Measurements from ENCODE around the gene GATA2.

DNA sequence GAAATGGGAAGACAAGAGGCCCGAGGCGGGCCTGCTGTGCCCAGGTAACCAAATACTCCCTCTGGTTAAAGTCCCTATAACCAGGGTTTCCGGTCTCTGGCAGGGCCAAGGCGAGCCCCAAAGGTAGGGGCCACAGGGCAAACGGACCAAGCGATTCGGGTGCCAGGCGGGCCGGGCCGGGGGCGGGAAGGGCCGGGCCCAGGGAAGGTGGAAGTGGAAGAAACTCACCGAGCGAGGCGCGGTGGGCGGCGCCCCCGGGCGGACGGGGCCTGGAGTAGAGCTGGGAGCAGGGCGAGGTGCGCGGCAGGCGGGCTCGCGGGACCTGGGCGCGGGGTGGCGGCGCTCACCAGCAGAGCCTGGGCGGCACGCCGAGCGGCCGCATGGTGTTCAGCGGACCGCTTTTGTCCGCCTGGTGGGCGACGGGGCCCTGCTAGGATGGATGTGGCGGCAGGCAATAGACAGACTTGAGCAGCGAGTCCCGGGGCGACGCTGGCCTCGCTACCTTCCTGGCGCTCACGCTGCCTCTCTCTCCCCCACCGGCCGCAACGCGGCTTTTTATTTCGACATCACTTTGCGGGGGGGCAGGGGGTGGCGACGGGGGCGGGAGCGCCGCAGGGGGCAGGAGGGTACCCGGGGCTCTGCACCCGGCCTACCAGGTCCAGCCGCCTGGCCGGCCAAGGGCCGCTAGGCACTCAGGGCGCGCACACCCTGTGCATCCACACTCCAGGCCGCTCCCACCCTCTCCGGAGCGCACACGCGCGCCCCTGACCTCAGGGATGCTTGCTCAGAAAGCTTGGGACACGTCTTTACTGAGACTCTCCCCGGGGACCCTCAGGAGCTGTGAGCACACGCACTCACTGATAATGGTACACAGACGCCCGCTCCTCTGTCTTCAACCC, at the start of gene GATA2:
- TF ChIP-seq EZH2phosphoT487 (IDR thresholded peaks at IDR 0.05; ENCODE audit: insufficient read depth, low read depth) (no peak), EZH2 (IDR thresholded peaks at IDR 0.05; ENCODE audit: insufficient read depth, poor library complexity, severe bottlenecking) (no peak)
